Fibroblast of lung (primary cell): ENCODE results near the gene IQCB1. TPM values are rescaled to one million over a fixed set of nuclear protein-coding genes. Genes with fewer than 3 reads are reported as not detected.
"Not testable (repeated sequence)": the region's sequence is repeated elsewhere in the genome, so short reads cannot be mapped to it uniquely, and the experiment has no call there.

ENCODE experiments used
- DNase-seq, 2 donors: peaks; one replicate each; pipeline versions ENCODE4 v3.0.0 to v3.0.0-alpha.2; 2010; ENCODE audit warnings: low read depth in 2 of 2
- H2AFZ ChIP-seq: 2 replicates; pipeline ENCODE4 v1.5.1; 2012; ENCODE audit warnings: low read length, control low read depth, inconsistent platforms
- H3K27ac ChIP-seq: 2 replicates; pipeline ENCODE4 v1.5.1; 2011; ENCODE audit warnings: low read length, control low read depth; ENCODE audit not compliant: insufficient read depth
- H3K27me3 ChIP-seq: 2 replicates; pipeline ENCODE4 v1.5.1; 2011; ENCODE audit warnings: mild to moderate bottlenecking, low read length; ENCODE audit not compliant: control insufficient read depth, insufficient read depth
- H3K36me3 ChIP-seq: 2 replicates; pipeline ENCODE4 v1.5.1; 2011; ENCODE audit warnings: low read length; ENCODE audit not compliant: control insufficient read depth, insufficient read depth
- H3K4me1 ChIP-seq: 2 replicates; pipeline ENCODE4 v1.5.1; 2011; ENCODE audit warnings: low read length; ENCODE audit not compliant: control insufficient read depth, insufficient read depth; ENCODE audit errors: extremely low read depth
- H3K4me2 ChIP-seq: 2 replicates; pipeline ENCODE4 v1.5.1; 2011; ENCODE audit warnings: low read length, control low read depth; ENCODE audit not compliant: insufficient read depth; ENCODE audit errors: extremely low read depth
- H3K4me3 ChIP-seq, 4 experiments: fragments of 200-600 bp in 1 of 4; sonication (generic) in 1 of 4; replicated peaks in 1 of 4; 2 replicates each; pipeline ENCODE4 v1.5.1; 2011 to 2016; ENCODE audit warnings: low read length in 4 of 4, low read depth in 3 of 4, mild to moderate bottlenecking in 3 of 4, control low read depth in 2 of 4, inconsistent platforms in 1 of 4, mixed read lengths in 1 of 4; ENCODE audit not compliant: insufficient read depth in 1 of 4; ENCODE audit errors: control extremely low read depth in 1 of 4
- H3K79me2 ChIP-seq: 2 replicates; pipeline ENCODE4 v1.5.1; 2012; ENCODE audit warnings: mild to moderate bottlenecking, low read length, inconsistent platforms; ENCODE audit not compliant: control insufficient read depth, insufficient read depth
- H3K9ac ChIP-seq: 2 replicates; pipeline ENCODE4 v1.5.1; 2011; ENCODE audit warnings: mild to moderate bottlenecking, low read length, control low read depth; ENCODE audit not compliant: insufficient read depth
- H3K9me3 ChIP-seq: 2 replicates; pipeline ENCODE4 v1.5.1; 2012; ENCODE audit warnings: low read depth, low read length; ENCODE audit not compliant: control insufficient read depth, insufficient read depth
- H4K20me1 ChIP-seq: 2 replicates; pipeline ENCODE4 v1.5.1; 2011; ENCODE audit warnings: low read length; ENCODE audit not compliant: control insufficient read depth, insufficient read depth; ENCODE audit errors: extremely low read depth
- EZH2 ChIP-seq: IDR thresholded peaks from 2 replicates; pipeline ENCODE4 v1.5.1; 2012; ENCODE audit warnings: low read length, control low read depth, mild to moderate bottlenecking; ENCODE audit errors: missing control alignments
- polyA plus RNA-seq, 2 donors: library from polyadenylated mRNA; depleted of rRNA in 1 of 2; stranded (reverse) in 1 of 2; unstranded in 1 of 2; fragments of >200 nt; gene quantifications; 2 replicates each; pipeline ENCODE4 v1.2.1, GENCODE V29; 2011 to 2012; ENCODE audit warnings: missing spikeins in 1 of 2
- total RNA-seq: library from RNA; depleted of rRNA; stranded (reverse); fragments of >200 nt; gene quantifications from 2 replicates; pipeline ENCODE4 v1.2.1, GENCODE V29; 2014
- TF ChIP-seq, protein P1 (sequence below), 2 donors: IDR thresholded peaks in 1 of 2; conservative IDR thresholded peaks in 1 of 2; 1 replicate in 1 of 2; 2 replicates in 1 of 2; pipeline ENCODE4 v1.5.1; 2011 to 2012; ENCODE audit warnings: low read length in 2 of 2, control low read depth in 1 of 2, inconsistent platforms in 1 of 2, low read depth in 1 of 2, mild to moderate bottlenecking in 1 of 2

IQCB1 gene
- total and polyA plus RNA-seq, 2 donors (not counting 1 experiment from before 2014, with no cell fraction given) = 9.2 to 19.3 TPM

DNA sequence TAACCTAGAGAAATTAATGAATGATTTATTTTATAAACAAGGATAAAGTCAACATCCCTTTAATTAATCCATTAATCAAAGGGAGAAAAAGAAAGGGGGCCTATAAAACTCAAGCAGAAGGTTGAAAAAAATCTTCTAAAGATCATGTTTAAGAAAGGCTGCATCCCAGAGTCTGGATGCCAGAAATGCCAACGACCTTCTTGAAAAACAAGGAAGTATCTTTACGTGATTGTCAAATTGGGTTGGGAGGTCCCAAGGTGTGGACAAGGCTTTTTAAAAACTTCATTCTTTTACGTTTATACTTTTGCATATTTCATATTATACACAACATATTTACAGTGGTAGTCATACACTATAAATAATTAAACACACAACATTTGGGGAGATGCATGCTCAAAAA, 86.9 kb downstream of the IQCB1 start:
- Histone ChIP-seq H4K20me1 (no peaks in the 10 kb centered on the region), H3K4me1 (peaks cover 4% of the 10 kb centered on the region), H3K79me2 (peaks cover 48% of the 10 kb centered on the region), H3K9ac (no peak overlapping the region), H3K4me3 (peak overlapping the region; percentile 53 to 97 (median 89)), H2AFZ (no peak overlapping the region), H3K9me3 (no peaks in the 10 kb centered on the region), H3K27ac (no peak overlapping the region), H3K36me3 (no peaks in the 10 kb centered on the region), H3K27me3 (no peaks in the 10 kb centered on the region), H3K4me2 (peak overlapping the region; percentile 98)
- no peak for DNase-seq
- no peak for TF ChIP-seq EZH2
- TF ChIP-seq, protein P1, sequence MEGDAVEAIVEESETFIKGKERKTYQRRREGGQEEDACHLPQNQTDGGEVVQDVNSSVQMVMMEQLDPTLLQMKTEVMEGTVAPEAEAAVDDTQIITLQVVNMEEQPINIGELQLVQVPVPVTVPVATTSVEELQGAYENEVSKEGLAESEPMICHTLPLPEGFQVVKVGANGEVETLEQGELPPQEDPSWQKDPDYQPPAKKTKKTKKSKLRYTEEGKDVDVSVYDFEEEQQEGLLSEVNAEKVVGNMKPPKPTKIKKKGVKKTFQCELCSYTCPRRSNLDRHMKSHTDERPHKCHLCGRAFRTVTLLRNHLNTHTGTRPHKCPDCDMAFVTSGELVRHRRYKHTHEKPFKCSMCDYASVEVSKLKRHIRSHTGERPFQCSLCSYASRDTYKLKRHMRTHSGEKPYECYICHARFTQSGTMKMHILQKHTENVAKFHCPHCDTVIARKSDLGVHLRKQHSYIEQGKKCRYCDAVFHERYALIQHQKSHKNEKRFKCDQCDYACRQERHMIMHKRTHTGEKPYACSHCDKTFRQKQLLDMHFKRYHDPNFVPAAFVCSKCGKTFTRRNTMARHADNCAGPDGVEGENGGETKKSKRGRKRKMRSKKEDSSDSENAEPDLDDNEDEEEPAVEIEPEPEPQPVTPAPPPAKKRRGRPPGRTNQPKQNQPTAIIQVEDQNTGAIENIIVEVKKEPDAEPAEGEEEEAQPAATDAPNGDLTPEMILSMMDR (conservative IDR thresholded peaks at IDR 0.05 in 1 of 2, IDR thresholded peaks at IDR 0.05 in 1 of 2; ENCODE audit: low read depth in 1 of 2, low read length in 2 of 2) = no peak

DNA sequence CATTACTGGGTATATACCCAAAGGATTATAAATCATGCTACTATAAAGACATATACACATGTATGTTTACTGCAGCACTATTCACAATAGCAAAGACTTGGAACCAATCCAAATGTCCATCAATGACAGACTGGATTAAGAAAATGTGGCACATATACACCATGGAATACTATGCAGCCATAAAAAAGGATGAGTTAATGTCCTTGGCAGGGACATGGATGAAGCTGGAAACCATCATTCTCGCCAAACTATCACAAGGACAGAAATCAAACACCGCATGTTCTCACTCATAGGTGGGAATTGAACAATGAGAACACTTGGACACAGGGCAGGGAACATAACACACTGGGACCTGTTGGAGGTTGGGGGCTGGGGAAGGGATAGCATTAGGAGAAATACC, 91.8 kb downstream of the IQCB1 start:
- not testable (repeated sequence) for H2AFZ ChIP-seq

DNA sequence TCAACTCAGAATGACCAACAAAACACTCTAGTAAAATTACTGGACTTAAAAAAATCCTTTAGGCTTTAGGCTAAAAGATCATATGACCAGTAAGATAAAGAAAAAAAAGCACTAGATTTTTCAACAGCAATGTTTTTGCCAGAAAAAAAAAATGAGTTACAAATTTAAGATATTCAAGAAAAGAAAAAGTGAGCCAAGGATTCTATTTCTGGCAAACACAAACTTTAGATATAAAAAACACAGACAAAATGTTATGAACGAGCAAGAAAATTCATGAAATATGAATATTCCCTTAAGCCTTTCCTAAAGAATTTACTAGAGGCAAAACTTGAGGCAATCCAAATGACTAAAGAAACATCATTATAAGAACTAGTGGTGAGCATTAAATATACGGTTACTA, 94.0 kb downstream of the IQCB1 start:
- H3K27me3 ChIP-seq = no peaks in the 10 kb centered on the region
- H2AFZ ChIP-seq = no peak overlapping the region
- no peaks in the 10 kb centered on the region for H4K20me1 ChIP-seq
- no peak for TF ChIP-seq EZH2
- TF ChIP-seq, protein P1 (conservative IDR thresholded peaks at IDR 0.05 in 1 of 2, IDR thresholded peaks at IDR 0.05 in 1 of 2; ENCODE audit: low read depth in 1 of 2, low read length in 2 of 2) = no peak
- no peak overlapping the region for H3K4me2 ChIP-seq
- H3K79me2 ChIP-seq = peaks cover 52% of the 10 kb centered on the region
- no peaks in the 10 kb centered on the region for H3K9me3 ChIP-seq
- no peak for DNase-seq
- no peak overlapping the region for H3K9ac ChIP-seq
- no peaks in the 10 kb centered on the region for H3K36me3 ChIP-seq
- H3K4me1 ChIP-seq = no peaks in the 10 kb centered on the region
- H3K4me3 ChIP-seq = no peak overlapping the region
- no peak overlapping the region for H3K27ac ChIP-seq

More for the DNA sequence above, 91.8 kb downstream of the IQCB1 start:
- H3K4me2 ChIP-seq, H3K4me1 ChIP-seq, DNase-seq, H3K27ac ChIP-seq, H4K20me1 ChIP-seq, H3K4me3 ChIP-seq, H3K27me3 ChIP-seq, H3K36me3 ChIP-seq, H3K9me3 ChIP-seq, H3K9ac ChIP-seq: not testable (repeated sequence)
- peaks cover 59% of the 10 kb centered on the region for H3K79me2 ChIP-seq
